Stimulated activated naive CD8-positive, alpha-beta T cell treated with anti-CD3 and anti-CD28 coated beads, Interleukin-15, Interleukin-2, amounts not matched to agents 100 U/mL and 50 U/mL, for 24 hours (primary cell): ENCODE data around the gene TACR2.

Experiments used
- ATAC-seq: fragments of 150-1000 bp; cut with Tn5 transposase; one replicate; pipeline ENCODE4 v1.10.0; 2021
- DNase-seq: peaks from one replicate; pipeline ENCODE4 v3.0.0; 2021

Gene TACR2

GRCh38 chr10:69416695-69417094, at the start of gene TACR2:
Gene TACR2, minus strand, starts transcription at chr10:69416918. Its CDS starts 595 bp downstream, at chr10:69416323.
- ATAC-seq (no peak), DNase-seq (no peak)

GRCh38 chr10:69466158-69466490, 49.4 kb upstream of the TACR2 start:
- DNase-seq (no peak), ATAC-seq (no peak)

GRCh38 chr10:69465457-69466157, 48.9 kb upstream of the TACR2 start:
- ATAC-seq (peak; percentile 7), DNase-seq (no peak)

- peak; percentile 19 for DNase-seq
Measured at GRCh38 chr10:69464801-69465401, 48.2 kb upstream of the TACR2 start.

GRCh38 chr10:69464401-69464800, 47.7 kb upstream of the TACR2 start:
- DNase-seq (no peak), ATAC-seq (no peak)

More at GRCh38 chr10:69464801-69465401, 48.2 kb upstream of the TACR2 start:
- peak; percentile 62 for ATAC-seq

- ATAC-seq (no peak), DNase-seq (no peak)
Measured at GRCh38 chr10:69463886-69464285, 47.2 kb upstream of the TACR2 start.

GRCh38 chr10:69461243-69462025, 44.7 kb upstream of the TACR2 start:
- no peak for DNase-seq
- no peak for ATAC-seq

GRCh38 chr10:69460576-69461242, 44.0 kb upstream of the TACR2 start:
- no peak for ATAC-seq
- DNase-seq = no peak

GRCh38 chr10:69459893-69460575, 43.3 kb upstream of the TACR2 start:
- DNase-seq (no peak), ATAC-seq (no peak)

- ATAC-seq (no peak), DNase-seq (no peak)
Measured at GRCh38 chr10:69459101-69459790, 42.5 kb upstream of the TACR2 start.

- ATAC-seq (no peak), DNase-seq (no peak)
Measured at GRCh38 chr10:69458430-69459100, 41.8 kb upstream of the TACR2 start.

GRCh38 chr10:69457771-69458237, 41.1 kb upstream of the TACR2 start:
- DNase-seq (no peak), ATAC-seq (no peak)

- ATAC-seq = peak; percentile 54
- DNase-seq = no peak
Measured at GRCh38 chr10:69456880-69457693, 40.4 kb upstream of the TACR2 start.

- DNase-seq (no peak), ATAC-seq (no peak)
Measured at GRCh38 chr10:69455006-69455763, 38.5 kb upstream of the TACR2 start.

GRCh38 chr10:69453795-69454194, 37.1 kb upstream of the TACR2 start:
- no peak for DNase-seq
- no peak for ATAC-seq

GRCh38 chr10:69452676-69453415, 36.1 kb upstream of the TACR2 start:
- DNase-seq (no peak), ATAC-seq (no peak)

GRCh38 chr10:69451784-69452251, 35.1 kb upstream of the TACR2 start:
- no peak for ATAC-seq
- DNase-seq = no peak

- ATAC-seq (peak; percentile 94), DNase-seq (peak; percentile 80)
Measured at GRCh38 chr10:69451209-69451783, 34.6 kb upstream of the TACR2 start, which contains the start of gene TSPAN15. Gene TSPAN15, plus strand, starts transcription at chr10:69451465. Its CDS starts 130 bp downstream, at chr10:69451595.
